AG08395 (cell line): ENCODE data around the gene DNMBP.
A peak's percentile ranks its signal among the peaks of the same experiment; 100 is the strongest.
"Not testable (repeated sequence)": the region's sequence is repeated elsewhere in the genome, so short reads cannot be mapped to it uniquely, and the experiment has no call there.

ENCODE experiments used
- DNase-seq: peaks from one replicate; pipeline ENCODE4 v3.0.0; 2012; ENCODE audit warnings: mixed read lengths, low spot score

Gene DNMBP

GRCh38 chr10:100014071-100014762 is 4.5 kb upstream of the DNMBP start:
- DNase-seq: no peak

GRCh38 chr10:100013621-100014020 is 3.9 kb upstream of the DNMBP start:
- DNase-seq: no peak

DNA sequence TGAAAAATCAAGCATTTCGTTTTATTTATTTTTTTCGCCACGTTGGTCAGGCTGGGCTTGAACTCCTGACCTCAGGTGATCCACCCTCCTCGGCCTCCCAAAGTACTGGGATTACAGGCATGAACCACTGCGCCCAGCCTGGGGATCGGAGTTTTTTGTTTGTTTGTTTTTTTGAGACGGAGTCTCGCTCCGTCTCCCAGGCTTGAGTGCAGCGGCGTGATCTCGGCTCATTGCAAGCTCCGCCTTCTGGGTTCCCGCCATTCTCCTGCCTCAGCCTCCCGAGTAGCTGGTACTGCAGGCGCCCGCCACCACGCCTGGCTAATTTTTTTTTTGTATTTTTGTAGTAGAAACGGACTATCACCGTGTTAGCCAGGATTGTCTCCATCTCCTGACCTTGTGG is 2.2 kb upstream of the DNMBP start:
- not testable (repeated sequence) for DNase-seq

GRCh38 chr10:100009283-100009792 is 409 bp downstream of the DNMBP start:
- no peak for DNase-seq

- no peak for DNase-seq
Measured at GRCh38 chr10:100008708-100009282, 952 bp downstream of the DNMBP start.

DNA sequence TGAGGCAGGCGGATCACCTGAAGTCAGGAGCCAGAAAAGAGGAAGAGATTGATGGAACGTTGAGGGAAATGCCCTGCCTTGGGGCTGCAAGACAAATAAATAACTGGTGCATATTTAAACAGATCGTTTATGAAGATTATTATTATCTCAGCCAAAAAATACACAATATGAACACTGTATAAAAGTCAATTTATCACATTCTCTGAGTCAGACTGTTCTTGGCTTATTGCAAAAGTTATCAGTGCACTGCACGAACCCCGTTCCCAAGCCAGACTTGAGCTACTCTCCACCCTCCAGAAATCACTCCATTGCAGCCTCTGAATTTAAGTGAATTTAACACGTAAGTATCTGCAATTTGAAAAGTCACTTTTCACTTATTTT is 1.6 kb downstream of the DNMBP start:
- DNase-seq: peak; percentile 47

GRCh38 chr10:100007231-100008141 is 2.3 kb downstream of the DNMBP start:
- DNase-seq: no peak

DNA sequence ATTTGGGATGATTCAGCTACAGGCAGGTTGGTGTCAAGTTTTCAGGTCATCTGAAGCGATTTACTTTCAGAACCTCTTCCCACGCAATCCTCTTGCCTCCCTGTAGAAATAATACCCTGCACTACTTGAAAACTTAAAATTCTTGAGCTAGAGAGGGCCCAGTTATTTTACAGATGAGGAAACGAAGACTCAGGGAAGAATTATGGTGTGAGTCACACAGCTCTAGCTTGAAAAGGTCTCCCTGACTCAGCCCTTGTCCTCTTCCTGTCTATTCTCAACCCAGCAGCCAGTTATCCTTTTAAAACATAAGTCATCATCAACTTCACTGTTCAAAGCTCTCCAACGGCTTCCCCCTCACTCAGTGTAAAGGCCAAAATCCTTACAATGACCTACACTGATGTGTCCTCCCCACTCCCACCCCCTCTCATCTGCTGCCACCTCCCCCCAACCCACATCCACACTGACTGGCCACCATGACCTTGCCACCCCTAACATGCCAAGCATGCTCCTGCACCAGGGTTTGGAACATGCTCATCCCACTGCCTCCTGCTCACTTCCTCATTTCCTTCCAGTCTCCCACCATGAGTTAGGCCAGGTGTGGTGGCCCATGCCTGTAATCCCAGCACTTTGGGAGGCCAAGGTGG is 3.4 kb downstream of the DNMBP start:
- peak; percentile 84 for DNase-seq

DNA sequence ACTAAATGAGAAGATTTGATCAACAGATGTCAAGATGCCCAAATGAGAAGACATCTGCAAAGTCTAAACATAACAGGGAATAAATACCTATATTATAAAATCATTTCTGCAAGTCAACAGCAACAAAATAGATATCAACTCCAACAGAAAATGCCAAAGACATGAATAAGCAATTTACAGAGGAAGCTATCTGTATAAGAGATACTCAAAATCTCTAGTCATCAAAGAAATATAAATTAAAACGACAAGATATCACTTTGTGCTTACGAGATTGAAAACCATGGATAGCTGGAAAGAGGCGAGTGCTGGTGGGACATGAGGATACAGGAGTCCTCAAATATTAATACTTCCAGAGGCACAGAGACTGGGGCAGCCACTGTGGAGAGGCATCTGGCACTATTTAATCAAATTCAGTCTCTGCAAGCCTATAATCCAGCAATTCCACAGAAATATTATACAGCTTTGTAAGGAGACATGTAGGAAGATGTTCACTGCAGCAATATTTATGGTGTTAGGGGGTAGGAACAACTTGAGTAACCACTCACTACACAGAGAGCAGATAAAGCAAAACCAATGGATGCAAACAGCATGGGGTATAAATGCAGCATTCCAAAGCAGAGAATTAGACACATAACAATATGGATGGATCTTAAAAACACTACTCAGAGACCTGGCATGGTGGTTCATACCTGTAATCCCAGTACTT is 4.8 kb downstream of the DNMBP start:
- no peak for DNase-seq

DNA sequence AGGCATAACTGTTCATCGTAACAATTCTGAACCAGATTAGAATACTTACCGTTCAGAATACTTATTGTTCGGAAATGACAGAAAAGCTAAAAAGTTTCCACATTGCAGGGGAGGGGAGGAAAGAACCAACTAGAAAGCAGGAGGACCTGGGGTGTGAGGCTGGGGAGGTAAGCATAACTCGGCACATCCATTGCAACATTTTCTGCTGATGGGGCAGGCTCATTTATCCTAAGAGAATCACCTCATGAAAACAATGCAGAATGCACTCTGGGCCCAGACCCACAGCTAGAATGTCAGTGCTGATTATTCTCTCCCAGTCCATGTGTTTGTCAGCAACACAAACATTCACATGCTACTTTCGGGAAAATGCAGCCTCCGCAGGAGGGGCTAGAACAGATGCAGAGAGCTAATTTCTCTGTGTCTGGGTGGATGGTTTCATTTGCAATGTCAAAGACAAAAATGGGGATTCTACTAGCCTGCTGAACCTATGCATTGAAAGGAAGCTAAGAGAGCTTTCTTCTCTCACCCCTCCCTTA is 9.6 kb downstream of the DNMBP start:
- no peak for DNase-seq

- DNase-seq: no peak
Measured at GRCh38 chr10:99999319-100000108, 10.2 kb downstream of the DNMBP start.

- DNase-seq: no peak
Measured at GRCh38 chr10:99998889-99999288, 10.9 kb downstream of the DNMBP start.

- DNase-seq: no peak
Measured at GRCh38 chr10:99996671-99997648, 12.8 kb downstream of the DNMBP start.

DNA sequence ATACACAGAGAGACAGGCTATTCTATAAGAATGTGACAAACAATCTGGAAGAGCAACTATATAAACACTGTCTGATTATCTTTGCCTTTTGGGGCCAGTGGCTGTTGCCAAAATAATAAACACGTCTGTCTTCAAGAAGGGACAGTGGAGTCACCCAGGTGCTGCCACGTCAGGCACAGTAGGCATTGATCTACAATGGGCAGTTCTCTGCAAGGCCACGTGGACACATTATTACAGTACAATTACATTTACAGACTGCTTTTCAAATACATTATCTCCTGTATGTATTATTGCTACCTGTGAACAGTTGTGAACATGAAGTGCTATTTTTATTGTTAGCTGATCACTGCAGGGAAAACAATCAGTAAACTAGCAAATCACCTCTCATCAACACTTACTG is 14.0 kb downstream of the DNMBP start:
- DNase-seq: no peak

- DNase-seq: no peak
Measured at GRCh38 chr10:99995269-99995668, 14.5 kb downstream of the DNMBP start.

DNA sequence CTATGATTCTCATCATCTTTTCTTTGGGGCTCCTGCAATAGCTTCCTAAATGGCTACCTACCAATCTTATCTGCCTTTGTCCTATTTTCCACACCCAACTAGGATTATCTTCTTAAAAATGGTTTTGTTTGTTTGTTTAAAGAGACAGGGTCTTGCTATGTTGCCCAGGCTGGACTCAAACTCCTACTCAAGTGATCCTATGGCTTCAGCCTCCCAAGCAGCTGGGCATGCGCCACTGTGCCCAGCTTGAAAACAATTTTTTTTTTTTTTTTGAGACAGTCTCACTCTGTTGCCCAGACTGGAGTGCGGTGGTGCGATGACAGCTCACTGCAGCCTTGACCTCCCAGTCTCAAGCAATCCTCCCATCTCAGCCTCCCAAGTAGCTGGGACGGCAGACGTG is 14.9 kb downstream of the DNMBP start:
- DNase-seq: no peak

- DNase-seq: peak; percentile 77
Measured at GRCh38 chr10:99993701-99994689, 15.8 kb downstream of the DNMBP start.

GRCh38 chr10:99985637-99986036 is 24.1 kb downstream of the DNMBP start:
- DNase-seq: not testable (repeated sequence)
